Spleen (tissue), 11 donors: ENCODE results near the gene MACC1. TPM values are rescaled to one million over a fixed set of nuclear protein-coding genes. Genes with fewer than 3 reads are reported as not detected.
"Not testable (repeated sequence)": the region's sequence is repeated elsewhere in the genome, so short reads cannot be mapped to it uniquely, and the experiment has no call there.

ENCODE experiments used
- DNase-seq: peaks from one replicate; pipeline ENCODE4 v3.0.0-alpha.2; 2020
- H3K27ac ChIP-seq, 8 donors: fragments of 200-600 bp; sonication (generic) in 7 of 8; 1 replicate in 4 of 8; 2 replicates in 4 of 8; pipeline versions ENCODE4 v1.5.0 to v1.8.0; 2016 to 2021; ENCODE audit warnings: inconsistent platforms in 4 of 8, mild to moderate bottlenecking in 4 of 8, moderate library complexity in 1 of 8
- H3K27me3 ChIP-seq, 7 donors: fragments of 200-600 bp; sonication (generic) in 6 of 7; replicated peaks in 1 of 7; 1 replicate in 4 of 7; 2 replicates in 3 of 7; pipeline versions ENCODE4 v1.5.0 to v1.8.0; 2016 to 2021; ENCODE audit warnings: inconsistent platforms in 3 of 7, mild to moderate bottlenecking in 1 of 7
- H3K36me3 ChIP-seq, 6 donors: fragments of 200-600 bp; sonication (generic) in 5 of 6; 1 replicate in 4 of 6; 2 replicates in 2 of 6; pipeline versions ENCODE4 v1.5.0 to v1.8.0; 2016 to 2021; ENCODE audit warnings: inconsistent platforms in 2 of 6
- H3K4me1 ChIP-seq, 6 donors: fragments of 200-600 bp; sonication (generic) in 5 of 6; 1 replicate in 3 of 6; 2 replicates in 3 of 6; pipeline versions ENCODE4 v1.5.0 to v1.8.0; 2016 to 2021; ENCODE audit warnings: inconsistent platforms in 3 of 6
- H3K4me3 ChIP-seq, 8 donors: fragments of 200-600 bp; sonication (generic) in 7 of 8; 1 replicate in 4 of 8; 2 replicates in 4 of 8; pipeline versions ENCODE4 v1.5.0 to v1.8.0; 2016 to 2021; ENCODE audit warnings: inconsistent platforms in 4 of 8, mild to moderate bottlenecking in 4 of 8, moderate library complexity in 2 of 8
- H3K9me3 ChIP-seq, 8 donors: fragments of 200-600 bp; sonication (generic) in 7 of 8; 1 replicate in 4 of 8; 2 replicates in 4 of 8; pipeline versions ENCODE4 v1.5.0 to v1.8.0; 2016 to 2021; ENCODE audit warnings: inconsistent platforms in 4 of 8
- CTCF ChIP-seq, 11 experiments: fragments of 200-600 bp in 7 of 11; fragments of 450-650 bp in 4 of 11; sonication (generic) in 4 of 11; IDR thresholded peaks in 8 of 11; conservative IDR thresholded peaks in 3 of 11; 1 replicate in 7 of 11; 2 replicates in 4 of 11; pipeline versions ENCODE4 v1.4.0 to v1.8.0; 2016 to 2021; ENCODE audit warnings: antibody characterized with exemption in 11 of 11, inconsistent platforms in 4 of 11, mild to moderate bottlenecking in 1 of 11
- POLR2A ChIP-seq, 3 donors: fragments of 450-650 bp; IDR thresholded peaks; one replicate each; pipeline ENCODE4 v1.5.1; 2017; ENCODE audit warnings: antibody characterized with exemption in 3 of 3, mild to moderate bottlenecking in 1 of 3
- POLR2AphosphoS5 ChIP-seq, 3 donors: sonication (generic); formaldehyde crosslinking; IDR thresholded peaks; one replicate each; pipeline ENCODE4 v1.5.1; 2017; ENCODE audit warnings: antibody characterized with exemption in 3 of 3
- WGBS, 5 donors: extraction: QIAGEN DNeasy Blood & Tissue Kit in 3 of 5; methylation state at CpG; one replicate each; pipeline versions ENCODE4 v1.1.5 to v1.1.7; 2013 to 2018; 5-methylcytosine and 5-hydroxymethylcytosine counted together
- intact Hi-C: fragments of 100-400 bp; cut with DNase I; formaldehyde crosslinking; loops from one replicate; pipeline ENCODE4 v1.15.0; 2023; ENCODE audit warnings: low total_unique reads
- polyA plus RNA-seq, 3 donors: library from polyadenylated mRNA; stranded (reverse); fragments of 200-250 nt; gene quantifications; one replicate each; pipeline ENCODE4 v1.2.1, GENCODE V29; 2013
- total RNA-seq, 7 donors: library from RNA; depleted of rRNA in 3 of 7; stranded (reverse); fragments of >200 nt in 3 of 7; fragmentation: NEBNext Ultra II Directional in 4 of 7; extraction: Animal tissue kit (Norgen Biotek cat#: 25700) in 4 of 7; gene quantifications; one replicate each; pipeline versions ENCODE4 v1.1.0 to v1.2.1, GENCODE V29; 2016 to 2021
- donor health status: healthy with polysubstance abuse.
- donor health status: DM: no; HTN: no; CAD: no; lungs with moderate emphysema.
- donor health status: DM: no; HTN: no; CAD: no.
- donor health status: Bipolar disorder and iron deficiency.
- donor health status: healthy.
- donor health status: DM: no; HTN: no; CAD: no.
- donor health status: DM: yes; HTN: yes; CAD: no.

MACC1 gene
- total and polyA plus RNA-seq, 10 donors, result 0.83 to 10.6 (median 4.8) TPM

DNA sequence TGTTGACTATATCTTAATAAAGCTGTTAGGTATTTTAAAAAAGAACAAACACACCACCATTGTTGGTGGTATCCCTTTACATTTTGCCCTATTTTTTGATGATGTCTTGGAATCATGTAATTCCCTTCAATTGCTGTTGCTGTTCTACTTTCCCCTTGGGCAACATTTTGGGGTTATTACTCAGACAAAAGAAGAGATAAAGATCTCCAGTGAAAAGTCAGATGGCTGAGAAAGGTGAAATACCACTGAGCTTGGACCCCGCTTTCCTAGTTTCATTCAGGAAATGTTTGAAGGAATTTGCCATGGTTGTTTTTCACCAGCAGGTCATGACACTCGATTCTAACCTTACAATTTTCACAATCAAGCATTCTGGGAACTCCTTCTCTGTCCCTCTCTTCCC is 84.6 kb downstream of the MACC1 start:
- Histone ChIP-seq H3K36me3 (no peaks in the 10 kb centered on the region), H3K4me1 (no peaks in the 10 kb centered on the region), H3K9me3 (no peaks in the 10 kb centered on the region), H3K27ac (no peak overlapping the region), H3K4me3 (no peak overlapping the region), H3K27me3 (no peaks in the 10 kb centered on the region)
- TF ChIP-seq POLR2AphosphoS5 (IDR thresholded peaks at IDR 0.05), result no peak
- no peak for TF ChIP-seq POLR2A (IDR thresholded peaks at IDR 0.05)
- TF ChIP-seq CTCF (IDR thresholded peaks at IDR 0.05 in 8 of 11, conservative IDR thresholded peaks at IDR 0.05 in 3 of 11), result no peak
- no peak for DNase-seq
- intact Hi-C loops, result no loop called here
- WGBS, 5 donors, result 60 to 78% (median 75%) methylated on average over 2 of the region's 2 CpGs

GRCh38 chr7:20131776-20132175 is 85.4 kb downstream of the MACC1 start:
- TF ChIP-seq POLR2A (IDR thresholded peaks at IDR 0.05) (no peak), CTCF (IDR thresholded peaks at IDR 0.05 in 8 of 11, conservative IDR thresholded peaks at IDR 0.05 in 3 of 11) (no peak), POLR2AphosphoS5 (IDR thresholded peaks at IDR 0.05) (no peak)
- WGBS, 5 donors, result 75 to 86% (median 79%) methylated on average over 4 of the region's 4 CpGs
- intact Hi-C loops, result no loop called here
- no peak for DNase-seq
- Histone ChIP-seq H3K9me3 (no peaks in the 10 kb centered on the region), H3K27ac (no peak overlapping the region), H3K36me3 (no peaks in the 10 kb centered on the region), H3K4me1 (no peaks in the 10 kb centered on the region), H3K4me3 (no peak overlapping the region), H3K27me3 (no peaks in the 10 kb centered on the region)

DNA sequence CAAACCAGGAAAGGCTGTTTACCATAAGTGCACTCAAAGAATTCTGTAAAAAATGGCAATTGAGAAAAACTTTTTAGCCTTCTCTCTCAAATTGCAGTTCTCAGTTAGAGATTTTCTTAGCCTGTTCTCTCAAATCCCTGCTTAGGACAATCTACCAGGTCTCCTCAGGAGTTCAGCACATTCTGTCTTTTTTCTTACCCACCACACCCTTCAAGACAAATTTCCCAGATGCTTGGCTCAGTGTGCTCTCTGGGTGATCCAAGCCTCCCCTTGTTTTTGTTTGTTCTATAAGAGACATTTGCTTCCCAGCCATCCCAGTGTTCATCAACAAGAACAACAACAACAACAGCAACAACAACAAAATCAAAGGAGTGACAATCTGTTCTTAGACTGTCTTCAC is 87.3 kb downstream of the MACC1 start:
- no peaks in the 10 kb centered on the region for H3K4me1 ChIP-seq
- H3K36me3 ChIP-seq, result no peaks in the 10 kb centered on the region
- H3K27me3 ChIP-seq, result no peaks in the 10 kb centered on the region
- DNase-seq, result no peak
- intact Hi-C loops, result no loop called here
- no peak overlapping the region for H3K4me3 ChIP-seq
- no peaks in the 10 kb centered on the region for H3K9me3 ChIP-seq
- no peak overlapping the region for H3K27ac ChIP-seq
- TF ChIP-seq POLR2A (IDR thresholded peaks at IDR 0.05), result no peak

DNA sequence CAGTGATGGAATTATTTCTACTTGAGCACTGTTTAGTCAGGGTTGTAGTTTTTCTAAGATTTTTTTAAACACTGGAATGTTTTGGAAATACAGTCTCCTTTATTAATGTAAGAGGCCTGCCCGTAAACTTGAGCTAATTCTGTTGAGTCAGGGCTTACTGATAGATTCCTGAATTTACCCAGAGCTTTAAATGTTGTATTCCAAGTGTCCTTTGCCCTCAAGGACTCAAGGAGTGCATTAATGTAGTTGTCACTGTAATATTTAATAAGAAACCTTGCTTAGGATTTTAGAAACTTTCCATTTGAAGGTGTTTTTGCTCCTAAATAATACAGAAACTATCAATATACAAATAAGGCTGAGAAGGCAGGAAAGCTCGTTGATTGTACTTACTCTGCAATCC is 89.2 kb downstream of the MACC1 start:
- TF ChIP-seq POLR2A (IDR thresholded peaks at IDR 0.05), result no peak
- TF ChIP-seq CTCF (IDR thresholded peaks at IDR 0.05 in 8 of 11, conservative IDR thresholded peaks at IDR 0.05 in 3 of 11), result no peak
- TF ChIP-seq POLR2AphosphoS5 (IDR thresholded peaks at IDR 0.05), result no peak
- WGBS, 5 donors, result 62 to 73% (median 67%) methylated on average over 2 of the region's 2 CpGs
- intact Hi-C loops, result no loop called here
- Histone ChIP-seq H3K4me3 (no peak overlapping the region), H3K36me3 (no peaks in the 10 kb centered on the region), H3K27ac (no peak overlapping the region), H3K9me3 (no peaks in the 10 kb centered on the region), H3K4me1 (no peaks in the 10 kb centered on the region), H3K27me3 (no peaks in the 10 kb centered on the region)
- no peak for DNase-seq

GRCh38 chr7:20126060-20126459 is 91.1 kb downstream of the MACC1 start:
- H3K27ac ChIP-seq, H3K36me3 ChIP-seq, DNase-seq, H3K4me3 ChIP-seq, intact Hi-C loops, H3K4me1 ChIP-seq, H3K27me3 ChIP-seq, H3K9me3 ChIP-seq: not testable (repeated sequence)
- WGBS, 5 donors, result 69 to 85% (median 76%) methylated on average over 4 of the region's 4 CpGs

DNA sequence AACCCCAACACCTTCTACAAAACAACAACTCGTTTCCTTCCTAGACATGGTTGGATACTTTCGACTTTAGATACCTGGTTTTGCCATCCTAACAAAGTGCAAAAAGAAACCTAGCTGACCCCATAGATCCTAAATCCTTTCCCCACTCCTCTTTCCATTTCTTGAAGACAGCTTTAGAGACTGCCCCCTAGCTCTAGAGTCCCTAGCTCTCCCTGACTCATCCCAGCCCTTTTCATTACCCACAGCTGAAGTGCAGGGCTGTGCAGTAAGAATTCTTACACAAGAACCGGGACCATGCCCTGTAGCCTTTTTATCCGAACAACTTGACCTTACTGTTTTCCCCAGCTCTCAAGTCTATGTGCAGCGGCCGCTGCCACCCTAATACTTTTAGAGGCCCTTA is 93.1 kb downstream of the MACC1 start:
- WGBS, 5 donors, result 82 to 92% (median 89%) methylated on average over 6 of the region's 6 CpGs

GRCh38 chr7:20122653-20123316 is 94.4 kb downstream of the MACC1 start:
- H3K27me3 ChIP-seq, H3K9me3 ChIP-seq, H3K4me3 ChIP-seq, H3K4me1 ChIP-seq, H3K36me3 ChIP-seq, H3K27ac ChIP-seq, intact Hi-C loops, DNase-seq: not testable (repeated sequence)
- WGBS, 5 donors, result 76 to 84% (median 82%) methylated on average over 15 to 16 of the region's 16 CpGs

More for the DNA sequence above, 93.1 kb downstream of the MACC1 start:
- H3K36me3 ChIP-seq, intact Hi-C loops, DNase-seq, H3K27ac ChIP-seq, H3K9me3 ChIP-seq, H3K4me3 ChIP-seq, H3K27me3 ChIP-seq, H3K4me1 ChIP-seq: not testable (repeated sequence)
